AG09319 (cell line): ENCODE results near the gene ALX4.

Experiments used
- DNase-seq: peaks from one replicate; pipeline ENCODE4 v3.0.0-alpha.2; 2010; ENCODE audit warnings: low read depth; ENCODE audit errors: extremely low read depth
- TF ChIP-seq, protein P1 (sequence below): IDR thresholded peaks from 2 replicates; pipeline ENCODE4 v1.5.1; 2011; ENCODE audit warnings: low read depth, mild to moderate bottlenecking, inconsistent platforms, low read length, moderate library complexity

ALX4 gene

DNA sequence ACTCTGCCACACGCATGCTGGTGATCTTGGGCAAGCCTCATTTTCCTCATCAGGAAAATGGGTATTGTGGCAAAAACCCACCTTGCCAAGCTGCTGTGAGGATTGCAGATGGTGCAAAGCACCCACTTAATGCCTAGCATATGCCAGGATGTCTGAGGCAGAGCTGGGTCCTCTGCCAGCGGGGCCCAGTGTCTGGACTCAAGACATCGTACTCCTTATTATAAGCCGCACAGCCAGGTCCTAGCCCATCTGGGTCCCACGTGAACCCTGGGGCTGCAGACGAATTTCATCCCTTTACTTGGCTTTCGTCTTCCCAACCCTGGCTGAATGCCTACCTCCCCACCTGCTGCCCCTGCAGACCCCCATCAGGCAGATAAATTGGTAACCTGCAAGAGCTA, 34.5 kb upstream of the ALX4 start:
- TF ChIP-seq, protein P1, sequence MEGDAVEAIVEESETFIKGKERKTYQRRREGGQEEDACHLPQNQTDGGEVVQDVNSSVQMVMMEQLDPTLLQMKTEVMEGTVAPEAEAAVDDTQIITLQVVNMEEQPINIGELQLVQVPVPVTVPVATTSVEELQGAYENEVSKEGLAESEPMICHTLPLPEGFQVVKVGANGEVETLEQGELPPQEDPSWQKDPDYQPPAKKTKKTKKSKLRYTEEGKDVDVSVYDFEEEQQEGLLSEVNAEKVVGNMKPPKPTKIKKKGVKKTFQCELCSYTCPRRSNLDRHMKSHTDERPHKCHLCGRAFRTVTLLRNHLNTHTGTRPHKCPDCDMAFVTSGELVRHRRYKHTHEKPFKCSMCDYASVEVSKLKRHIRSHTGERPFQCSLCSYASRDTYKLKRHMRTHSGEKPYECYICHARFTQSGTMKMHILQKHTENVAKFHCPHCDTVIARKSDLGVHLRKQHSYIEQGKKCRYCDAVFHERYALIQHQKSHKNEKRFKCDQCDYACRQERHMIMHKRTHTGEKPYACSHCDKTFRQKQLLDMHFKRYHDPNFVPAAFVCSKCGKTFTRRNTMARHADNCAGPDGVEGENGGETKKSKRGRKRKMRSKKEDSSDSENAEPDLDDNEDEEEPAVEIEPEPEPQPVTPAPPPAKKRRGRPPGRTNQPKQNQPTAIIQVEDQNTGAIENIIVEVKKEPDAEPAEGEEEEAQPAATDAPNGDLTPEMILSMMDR: no peak
- DNase-seq: no peak

DNA sequence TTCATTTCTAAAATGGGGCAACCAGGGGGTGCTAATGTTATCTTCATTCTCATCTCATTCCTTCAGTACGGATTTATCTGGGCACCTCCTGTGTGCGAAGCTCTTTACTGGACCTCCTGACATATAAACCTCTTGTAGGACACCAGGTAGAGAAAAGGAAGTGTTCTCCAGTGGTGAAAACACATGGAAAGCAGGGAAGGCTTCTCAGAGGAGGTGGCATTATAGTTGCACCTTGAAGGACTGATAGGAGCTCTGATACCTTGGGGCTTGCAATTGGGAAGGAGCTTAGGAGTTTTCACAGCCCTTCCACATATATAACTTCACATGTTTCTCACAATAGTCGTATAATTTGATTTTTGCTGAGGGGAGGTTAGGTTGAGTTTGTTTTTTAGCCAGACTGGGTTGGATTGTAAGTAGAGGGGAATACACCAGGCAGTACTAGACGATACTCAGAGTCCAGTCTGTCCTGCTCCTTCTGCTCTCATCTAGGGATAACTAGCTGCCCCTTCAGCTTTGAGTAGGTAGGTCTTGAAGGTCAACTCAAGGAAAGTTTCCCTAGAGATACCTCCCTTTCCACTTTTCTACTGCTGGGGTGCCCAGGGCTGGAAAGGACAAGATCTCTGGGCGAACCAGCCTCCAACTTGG, 34.0 kb upstream of the ALX4 start:
- no peak for DNase-seq
- TF ChIP-seq, protein P1: no peak

DNA sequence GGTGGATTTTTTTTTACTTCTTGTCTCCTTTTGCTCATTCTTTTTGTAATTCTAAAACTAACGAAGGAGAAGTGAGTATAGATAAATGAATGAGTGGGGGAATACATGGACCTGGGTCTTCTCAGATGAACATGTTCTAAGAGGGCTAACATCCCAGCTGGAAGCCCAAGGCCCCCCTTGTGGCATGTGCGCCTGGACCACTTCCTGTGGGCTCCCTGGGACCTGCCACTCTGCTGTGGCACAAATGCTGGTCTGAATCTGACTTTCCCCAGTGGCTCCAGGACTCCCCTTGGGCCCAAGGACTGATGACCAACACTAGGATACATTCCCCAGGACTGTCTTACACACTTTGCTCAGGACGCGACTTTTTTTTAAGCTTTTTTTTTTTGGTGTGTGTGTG, 32.7 kb upstream of the ALX4 start:
- DNase-seq: no peak
- TF ChIP-seq, protein P1: no peak

DNA sequence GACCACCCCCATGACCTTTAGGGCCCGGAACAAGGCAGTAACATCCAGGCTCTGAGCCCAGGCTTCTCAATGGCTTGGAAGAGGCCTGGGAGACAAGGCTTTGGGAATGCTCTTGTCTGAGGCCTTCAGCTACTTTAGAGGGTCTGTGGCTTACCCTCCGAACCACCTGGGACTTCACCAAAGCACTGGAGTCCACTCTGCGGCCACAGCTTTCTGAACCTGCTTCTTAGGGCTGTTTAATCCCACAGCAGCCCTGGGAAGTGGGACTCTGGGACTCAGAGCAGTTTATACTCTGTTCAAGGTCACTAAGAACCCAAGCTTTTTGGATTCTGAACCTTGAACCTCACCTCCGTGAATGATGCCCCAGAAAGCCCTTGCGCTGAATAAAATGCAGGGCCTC, 30.7 kb upstream of the ALX4 start:
- TF ChIP-seq, protein P1: no peak
- no peak for DNase-seq

DNA sequence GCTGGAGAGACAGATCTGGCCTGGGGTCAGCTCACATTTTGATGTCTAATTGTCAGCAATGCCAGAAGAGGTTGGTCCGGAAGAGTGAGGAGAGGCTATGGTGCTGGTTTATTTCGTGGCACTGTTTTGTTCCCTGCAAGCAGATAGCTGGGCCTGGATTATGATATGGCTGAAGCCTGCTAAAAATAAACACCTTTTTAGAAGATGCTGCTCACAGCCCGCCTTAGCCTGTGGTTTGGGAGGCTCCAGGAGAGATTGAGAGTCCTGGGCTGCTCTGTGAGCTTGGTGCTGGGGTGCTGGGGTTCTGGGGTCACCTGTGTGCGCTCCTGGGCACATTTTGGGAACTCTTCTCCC, 29.6 kb upstream of the ALX4 start:
- TF ChIP-seq, protein P1: no peak
- no peak for DNase-seq

DNA sequence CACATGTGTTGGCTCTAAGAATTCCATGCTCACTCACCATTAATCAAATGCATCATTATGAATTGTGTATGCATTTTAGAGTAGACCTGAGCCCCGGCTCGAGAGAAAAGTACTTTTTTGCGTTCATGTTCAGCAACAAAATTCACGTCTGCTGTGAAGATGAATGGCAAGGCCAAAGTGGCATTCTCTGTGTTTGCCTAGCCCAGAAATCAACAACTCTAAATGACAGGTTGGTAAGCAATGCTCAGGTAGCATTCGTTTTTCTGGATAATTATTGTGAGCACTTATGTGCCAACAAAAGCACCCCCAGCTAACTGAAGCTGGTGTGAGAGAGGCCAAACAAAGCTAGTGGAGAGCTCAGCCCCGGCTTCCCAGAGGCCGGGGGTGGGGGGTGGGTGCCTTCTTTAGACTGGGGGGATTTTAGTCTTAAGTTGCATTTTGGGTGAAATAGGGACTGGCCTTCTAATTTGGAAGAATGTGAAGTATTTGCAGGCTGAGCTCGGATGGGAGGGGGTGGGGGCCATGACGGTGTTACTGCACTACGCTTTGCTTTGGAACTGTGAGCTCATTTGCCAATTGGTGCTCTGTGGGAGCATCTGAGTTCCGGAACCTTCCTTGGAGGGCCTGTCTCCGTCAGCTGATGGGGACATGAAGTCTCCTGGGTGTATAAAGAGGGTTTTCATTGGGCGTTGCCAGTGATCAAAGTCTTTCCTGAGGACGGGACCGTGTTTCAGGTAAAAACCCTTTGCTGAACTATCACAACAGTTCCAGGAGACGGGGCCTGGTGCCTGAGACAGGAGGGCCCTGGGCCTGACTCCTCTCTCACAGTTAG, 29.0 kb upstream of the ALX4 start:
- no peak for DNase-seq
- TF ChIP-seq, protein P1: no peak

DNA sequence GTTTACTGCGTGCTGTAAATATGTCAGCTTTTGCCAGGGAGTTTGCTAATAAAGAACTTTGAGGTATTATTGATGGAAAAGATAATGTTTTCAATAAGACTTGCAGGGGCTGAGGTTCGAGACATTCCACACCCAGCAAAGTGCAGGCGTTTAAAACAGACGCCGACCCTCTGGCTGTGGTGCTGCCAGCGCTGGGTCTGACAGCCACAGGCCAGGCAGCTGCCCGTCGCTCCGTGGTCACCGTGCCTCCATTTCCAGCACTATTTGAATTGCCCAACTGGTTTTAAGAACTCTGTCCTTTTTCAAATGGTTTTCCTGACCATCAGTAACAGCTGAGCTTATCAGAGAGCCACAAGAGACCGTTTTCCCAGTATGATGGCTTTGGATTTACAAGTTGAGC, 28.1 kb upstream of the ALX4 start:
- no peak for DNase-seq

More for the DNA sequence above, 28.1 kb upstream of the ALX4 start:
- TF ChIP-seq, protein P1: no peak
